ENCODE results near the gene FOXP1.

The FOXP1 gene

GRCh38 chr3:71010726-71011455 lies 572.6 kb downstream of the FOXP1 start:
- peak; percentile 87 for DNase-seq

GRCh38 chr3:71008350-71008935 lies 575.1 kb downstream of the FOXP1 start:
- DNase-seq = no peak

- DNase-seq = no peak
Observed at GRCh38 chr3:71006810-71007785, 576.4 kb downstream of the FOXP1 start.

GRCh38 chr3:71005702-71006321 lies 577.7 kb downstream of the FOXP1 start:
- no peak for DNase-seq

- DNase-seq = no peak
Observed at GRCh38 chr3:71003511-71003910, 580.0 kb downstream of the FOXP1 start.

- no peak for DNase-seq
Observed at GRCh38 chr3:71002298-71002697, 581.2 kb downstream of the FOXP1 start.

GRCh38 chr3:71001303-71001830 lies 582.2 kb downstream of the FOXP1 start:
- DNase-seq = no peak

GRCh38 chr3:71000483-71000882 lies 583.0 kb downstream of the FOXP1 start:
- no peak for DNase-seq

GRCh38 chr3:70999730-71000129 lies 583.8 kb downstream of the FOXP1 start:
- DNase-seq = no peak

- no peak for DNase-seq
Observed at GRCh38 chr3:70996082-70996481, 587.4 kb downstream of the FOXP1 start.

GRCh38 chr3:70994644-70995043 lies 588.9 kb downstream of the FOXP1 start:
- no peak for DNase-seq

- no peak for DNase-seq
Observed at GRCh38 chr3:70992562-70993204, 590.8 kb downstream of the FOXP1 start.

GRCh38 chr3:70992131-70992530 lies 591.4 kb downstream of the FOXP1 start:
- DNase-seq = no peak

GRCh38 chr3:70990723-70991122 lies 592.8 kb downstream of the FOXP1 start:
- no peak for DNase-seq

- no peak for DNase-seq
Observed at GRCh38 chr3:70990185-70990584, 593.3 kb downstream of the FOXP1 start.

- DNase-seq = no peak
Observed at GRCh38 chr3:70989174-70989573, 594.4 kb downstream of the FOXP1 start.

- no peak for DNase-seq
Observed at GRCh38 chr3:70988111-70988510, 595.4 kb downstream of the FOXP1 start.

- DNase-seq = no peak
Observed at GRCh38 chr3:70985572-70985971, 598.0 kb downstream of the FOXP1 start.

- no peak for DNase-seq
Observed at GRCh38 chr3:70984776-70985482, 598.6 kb downstream of the FOXP1 start.

- DNase-seq = peak; percentile 43
Observed at GRCh38 chr3:70982700-70983140, 600.8 kb downstream of the FOXP1 start.

- DNase-seq = no peak
Observed at GRCh38 chr3:70982284-70982683, 601.2 kb downstream of the FOXP1 start.
